Parathyroid adenoma (tissue), 2 donors: ENCODE measurements around the gene ANKRD10.
"Not testable (repeated sequence)": the region's sequence is repeated elsewhere in the genome, so short reads cannot be mapped to it uniquely, and the experiment has no call there.

ENCODE experiments used
- H2AFZ ChIP-seq: fragments of 300-600 bp; sonication (generic); one replicate; pipeline ENCODE4 v1.7.0; 2017; ENCODE audit warnings: antibody characterized with exemption, mild to moderate bottlenecking
- H3K27ac ChIP-seq: fragments of 300-600 bp; sonication (generic); one replicate; pipeline ENCODE4 v1.7.0; 2017
- H3K27me3 ChIP-seq: fragments of 300-600 bp; sonication (generic); one replicate; pipeline ENCODE4 v1.7.0; 2017; ENCODE audit warnings: low read length; ENCODE audit not compliant: control insufficient read depth, insufficient read depth
- H3K36me3 ChIP-seq: fragments of 300-600 bp; sonication (generic); one replicate; pipeline ENCODE4 v1.7.0; 2017; ENCODE audit warnings: low read length; ENCODE audit not compliant: control insufficient read depth, insufficient read depth
- H3K4me1 ChIP-seq: fragments of 300-600 bp; sonication (generic); one replicate; pipeline ENCODE4 v1.7.0; 2017; ENCODE audit warnings: control low read depth
- H3K4me2 ChIP-seq: fragments of 300-600 bp; sonication (generic); one replicate; pipeline ENCODE4 v1.7.0; 2017; ENCODE audit warnings: low read length
- H3K4me3 ChIP-seq: fragments of 300-600 bp; sonication (generic); one replicate; pipeline ENCODE4 v1.7.0; 2017; ENCODE audit warnings: low read depth, low read length
- H3K79me2 ChIP-seq: fragments of 300-600 bp; sonication (generic); one replicate; pipeline ENCODE4 v1.7.0; 2017; ENCODE audit warnings: control low read depth
- H3K9ac ChIP-seq: fragments of 300-600 bp; sonication (generic); one replicate; pipeline ENCODE4 v1.7.0; 2017; ENCODE audit warnings: mild to moderate bottlenecking
- H3K9me3 ChIP-seq: fragments of 300-600 bp; sonication (generic); one replicate; pipeline ENCODE4 v1.7.0; 2017; ENCODE audit warnings: low read length; ENCODE audit not compliant: control insufficient read depth
- CTCF ChIP-seq: fragments of 300-600 bp; sonication (generic); IDR thresholded peaks from one replicate; pipeline ENCODE4 v1.7.0; 2017; ENCODE audit warnings: antibody characterized with exemption, mild to moderate bottlenecking
- donor health status: primary hyperparathyroidism.

ANKRD10 gene

DNA sequence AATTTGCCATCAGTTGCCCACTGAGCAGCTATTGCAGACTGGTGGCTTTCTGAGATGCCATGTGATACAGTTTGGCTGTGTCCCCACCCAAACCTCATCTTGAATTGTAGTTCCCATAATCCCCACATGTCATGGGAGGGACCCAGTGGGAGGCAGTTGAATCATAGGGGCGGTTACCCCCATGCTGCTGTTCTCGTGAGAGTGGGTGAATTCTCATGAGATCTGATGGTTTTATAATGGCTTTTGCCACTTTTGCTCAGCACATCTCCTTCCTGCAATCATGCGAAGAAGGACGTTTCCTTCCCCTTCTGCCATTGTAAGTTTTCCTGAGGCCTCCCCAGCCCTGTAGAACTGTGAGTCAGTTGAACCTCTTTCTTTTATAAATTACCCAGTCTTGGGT, 34.8 kb upstream of the ANKRD10 start:
- Histone ChIP-seq H3K36me3 (no peaks in the 10 kb centered on the region), H3K27ac (no peak overlapping the region), H3K4me3 (no peak overlapping the region), H2AFZ (no peak overlapping the region), H3K9me3 (no peaks in the 10 kb centered on the region), H3K79me2 (no peaks in the 10 kb centered on the region), H3K27me3 (no peaks in the 10 kb centered on the region), H3K4me1 (no peaks in the 10 kb centered on the region), H3K4me2 (no peak overlapping the region), H3K9ac (no peak overlapping the region)
- TF ChIP-seq CTCF: no peak

DNA sequence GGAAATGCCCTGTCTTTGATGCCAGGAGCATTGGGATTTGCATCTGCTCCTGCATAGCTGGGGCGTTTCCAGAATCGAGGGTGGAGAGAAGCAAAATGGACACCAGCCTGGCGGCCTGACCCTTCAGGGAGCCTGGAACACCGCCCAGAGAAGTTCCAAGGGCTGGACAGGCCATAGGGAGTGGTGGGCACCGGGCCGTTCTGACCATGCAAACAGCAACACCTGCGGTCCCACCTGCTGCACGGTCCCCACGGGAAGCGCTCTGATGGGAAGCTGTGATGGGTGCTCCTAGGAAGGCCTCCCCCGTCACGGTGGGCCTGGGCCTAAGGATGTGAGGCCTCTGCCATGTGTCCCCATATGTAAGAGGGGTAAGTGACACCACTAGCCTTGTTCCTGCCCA, 34.2 kb upstream of the ANKRD10 start:
- Histone ChIP-seq H3K4me1 (no peaks in the 10 kb centered on the region), H3K27ac (no peak overlapping the region)

GRCh38 chr13:110947338-110947737, 32.5 kb upstream of the ANKRD10 start:
- not testable (repeated sequence) for H3K9ac ChIP-seq, H3K27me3 ChIP-seq, H3K4me1 ChIP-seq, H3K79me2 ChIP-seq, H3K36me3 ChIP-seq, H3K4me3 ChIP-seq, H3K4me2 ChIP-seq, H2AFZ ChIP-seq, H3K9me3 ChIP-seq, H3K27ac ChIP-seq

More for the DNA sequence above, 34.2 kb upstream of the ANKRD10 start:
- Histone ChIP-seq H3K79me2 (no peaks in the 10 kb centered on the region), H3K9ac (no peak overlapping the region), H3K4me3 (no peak overlapping the region), H3K9me3 (no peaks in the 10 kb centered on the region), H3K36me3 (no peaks in the 10 kb centered on the region), H3K27me3 (no peaks in the 10 kb centered on the region), H2AFZ (no peak overlapping the region), H3K4me2 (no peak overlapping the region)
- no peak for TF ChIP-seq CTCF

DNA sequence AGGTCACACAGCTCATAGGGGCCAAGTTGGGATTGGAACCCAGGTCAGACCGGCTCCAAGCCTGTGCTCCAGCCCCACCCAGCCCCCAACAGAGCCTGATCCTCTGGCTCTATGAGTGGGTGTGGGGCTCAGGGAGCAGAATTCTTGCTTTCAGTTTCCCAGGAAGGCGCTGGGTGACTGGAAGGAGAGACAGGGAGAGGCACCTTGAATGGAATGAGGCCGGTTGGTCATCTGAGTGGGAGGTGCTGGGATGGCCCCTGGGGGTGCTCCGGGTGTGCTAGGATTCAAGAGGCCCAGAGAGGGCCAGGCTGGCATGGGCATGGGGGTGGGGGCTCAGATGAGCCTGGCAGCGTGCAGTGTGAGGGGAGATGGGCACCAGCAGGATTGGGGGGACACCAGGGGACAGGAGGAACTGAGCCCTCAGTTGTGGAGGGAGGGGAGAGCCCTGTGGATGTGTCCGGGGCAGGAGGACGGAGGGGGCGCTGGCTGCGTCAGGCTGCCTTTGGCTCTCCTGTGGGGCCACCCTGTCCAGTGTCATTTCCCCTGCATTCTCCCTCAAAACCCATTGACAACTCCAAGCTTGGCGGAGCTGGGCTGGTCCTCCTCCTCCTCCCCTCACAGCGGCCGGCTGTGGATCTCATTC, 31.2 kb upstream of the ANKRD10 start:
- no peaks in the 10 kb centered on the region for H3K4me1 ChIP-seq
- no peak overlapping the region for H3K9ac ChIP-seq
- TF ChIP-seq CTCF: no peak
- H3K36me3 ChIP-seq: no peaks in the 10 kb centered on the region
- no peaks in the 10 kb centered on the region for H3K27me3 ChIP-seq
- no peak overlapping the region for H2AFZ ChIP-seq
- H3K79me2 ChIP-seq: no peaks in the 10 kb centered on the region
- H3K4me2 ChIP-seq: no peak overlapping the region
- no peak overlapping the region for H3K27ac ChIP-seq
- no peak overlapping the region for H3K4me3 ChIP-seq
- H3K9me3 ChIP-seq: no peaks in the 10 kb centered on the region

DNA sequence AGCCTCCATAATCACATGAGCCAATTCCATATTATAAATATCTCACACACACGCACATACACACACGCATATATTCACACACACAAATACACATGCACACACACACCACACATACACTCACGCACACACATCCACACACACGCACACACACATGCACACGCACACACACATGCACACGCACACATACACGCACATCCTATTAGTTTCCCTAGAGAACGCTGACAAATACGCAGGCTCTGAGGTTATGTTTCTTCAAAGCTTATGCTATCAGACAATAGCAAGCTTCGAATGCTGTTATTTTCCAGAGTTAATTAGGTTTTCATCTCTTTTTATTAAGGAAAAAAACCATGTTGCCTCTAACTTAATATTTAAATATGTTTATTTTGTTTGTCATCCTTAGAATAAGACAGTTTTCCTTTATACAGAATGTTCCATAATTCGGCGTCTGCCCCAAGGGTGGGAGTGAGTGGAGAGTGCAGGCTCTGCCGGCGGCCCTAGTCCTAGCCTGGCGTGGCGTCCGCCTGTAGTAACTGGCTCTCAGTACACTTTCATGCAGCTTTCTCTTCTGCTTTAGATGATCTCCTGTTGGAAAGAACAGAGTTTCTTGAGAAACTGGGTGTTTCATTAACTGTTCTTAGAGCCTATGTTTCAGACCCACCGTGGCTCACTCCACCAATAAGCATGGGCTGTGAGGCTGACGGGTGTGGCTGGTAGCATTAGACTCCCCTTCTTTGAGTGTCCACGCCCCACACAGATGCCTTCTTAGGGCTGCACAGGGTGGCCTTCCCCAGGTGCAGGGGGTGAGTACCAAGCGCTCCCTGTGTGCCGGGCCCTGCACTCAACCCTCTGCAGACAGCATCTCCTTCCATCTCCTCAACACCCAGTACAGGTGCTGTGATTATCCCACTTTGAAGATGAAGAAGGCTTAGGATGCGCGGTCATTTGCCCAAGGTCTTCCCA, 30.4 kb upstream of the ANKRD10 start:
- no peak overlapping the region for H2AFZ ChIP-seq
- no peaks in the 10 kb centered on the region for H3K9me3 ChIP-seq
- H3K36me3 ChIP-seq: no peaks in the 10 kb centered on the region
- H3K27ac ChIP-seq: no peak overlapping the region
- no peak overlapping the region for H3K4me2 ChIP-seq
- no peaks in the 10 kb centered on the region for H3K79me2 ChIP-seq
- no peak overlapping the region for H3K9ac ChIP-seq
- no peak for TF ChIP-seq CTCF
- H3K4me3 ChIP-seq: no peak overlapping the region
- no peaks in the 10 kb centered on the region for H3K27me3 ChIP-seq
- no peaks in the 10 kb centered on the region for H3K4me1 ChIP-seq
